T-helper 2 cell treated with Interferon-gamma antibody and Interleukin-4, amounts not matched to agents 5 μg/mL and 100 μg/mL, for 36 hours (primary cell): ENCODE results near the gene ASIC4.

Experiments
- DNase-seq: peaks from one replicate; pipeline ENCODE4 v3.0.0; 2021; ENCODE audit warnings: low spot score
- H3K27ac Mint-ChIP-seq: one replicate; pipeline ENCODE4 v1.8.0; 2021; ENCODE audit warnings: mild to moderate bottlenecking, mixed read lengths
- H3K27me3 Mint-ChIP-seq: one replicate; pipeline ENCODE4 v1.8.0; 2021; ENCODE audit warnings: low read depth, mixed read lengths
- H3K36me3 Mint-ChIP-seq: one replicate; pipeline ENCODE4 v1.8.0; 2021; ENCODE audit warnings: low read depth, mixed read lengths
- H3K4me1 Mint-ChIP-seq: one replicate; pipeline ENCODE4 v1.8.0; 2021; ENCODE audit warnings: low read depth, mixed read lengths
- H3K4me3 Mint-ChIP-seq: one replicate; pipeline ENCODE4 v1.8.0; 2022; ENCODE audit warnings: mild to moderate bottlenecking, moderate library complexity, mixed read lengths
- H3K9me3 Mint-ChIP-seq: one replicate; pipeline ENCODE4 v1.8.0; 2021; ENCODE audit warnings: mixed read lengths

Gene ASIC4

DNA sequence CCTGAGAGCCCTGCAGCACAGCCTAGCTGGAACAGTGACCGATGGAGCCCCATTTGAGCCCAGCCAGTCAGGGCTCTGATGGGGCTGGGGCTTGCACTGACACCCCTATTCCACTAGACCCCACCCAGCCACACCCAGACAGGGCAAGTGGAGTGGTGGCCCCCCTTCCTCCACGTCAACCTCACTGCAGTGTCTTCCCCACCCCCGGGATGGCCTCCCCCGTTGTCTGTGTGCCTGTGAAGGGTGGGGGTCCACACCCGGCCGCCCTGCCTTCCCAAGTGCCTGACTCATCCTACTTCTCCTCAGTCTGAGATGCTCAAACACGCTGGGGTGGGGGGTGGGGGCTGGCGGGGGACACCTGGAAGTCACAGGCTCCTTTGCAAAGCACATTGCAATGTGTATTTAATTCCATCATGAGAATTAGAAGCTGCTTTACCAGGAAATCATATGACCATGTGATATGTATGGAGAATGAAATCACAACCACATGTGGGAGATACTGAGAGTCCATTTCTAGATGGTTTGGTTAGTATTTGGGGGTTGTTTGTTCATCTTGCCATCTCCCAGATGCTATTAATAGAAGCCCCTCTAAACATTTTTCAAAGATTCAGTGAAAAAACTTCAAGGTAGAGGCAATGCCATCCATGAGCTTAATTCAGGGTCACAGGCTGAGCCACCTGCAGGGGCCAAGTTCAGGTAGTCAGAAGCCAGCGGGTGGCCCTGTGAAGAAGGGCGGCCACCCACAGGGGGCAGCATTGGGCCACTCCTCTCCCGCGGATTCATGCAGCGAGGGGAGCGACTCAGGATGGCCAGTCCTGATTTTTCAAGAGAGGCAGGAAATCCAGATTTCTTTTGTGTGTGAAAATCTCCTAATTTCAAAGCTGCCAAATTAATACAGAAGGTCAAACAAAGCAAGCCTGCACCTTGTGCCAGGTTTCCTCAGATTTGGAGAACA lies 38.3 kb upstream of the ASIC4 start:
- H3K27me3 Mint-ChIP-seq = peaks cover 7% of the 10 kb centered on the region
- no peaks in the 10 kb centered on the region for H3K9me3 Mint-ChIP-seq
- no peak overlapping the region for H3K4me3 Mint-ChIP-seq
- no peak overlapping the region for H3K27ac Mint-ChIP-seq
- no peaks in the 10 kb centered on the region for H3K4me1 Mint-ChIP-seq
- no peaks in the 10 kb centered on the region for H3K36me3 Mint-ChIP-seq
- DNase-seq = peak; percentile 37

DNA sequence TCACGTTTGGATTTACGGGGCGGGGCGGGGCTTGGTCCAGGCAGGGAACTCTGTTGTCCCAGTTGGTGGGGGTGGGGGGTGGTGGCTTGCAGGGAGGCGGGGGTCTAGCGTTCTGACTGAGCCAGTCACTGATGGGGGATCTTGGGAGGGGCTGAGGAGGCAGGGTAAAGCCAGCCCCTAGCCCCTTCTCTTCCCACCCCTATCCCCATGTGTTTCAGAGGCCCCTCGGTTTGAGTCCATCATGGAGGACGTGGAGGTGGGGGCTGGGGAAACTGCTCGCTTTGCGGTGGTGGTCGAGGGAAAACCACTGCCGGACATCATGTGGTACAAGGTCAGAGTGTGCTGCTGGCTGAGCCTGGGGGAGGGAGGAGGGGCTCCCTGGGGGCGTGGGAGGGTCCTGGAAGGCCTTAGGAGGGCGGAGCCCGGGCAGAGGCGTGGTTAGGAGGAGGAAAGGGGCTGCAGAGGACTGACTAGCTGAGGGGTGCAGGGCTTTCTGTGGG lies 37.6 kb upstream of the ASIC4 start:
- Mint-ChIP-seq H3K4me1 (no peaks in the 10 kb centered on the region), H3K4me3 (no peak overlapping the region), H3K27me3 (peaks cover 12% of the 10 kb centered on the region), H3K36me3 (no peaks in the 10 kb centered on the region), H3K9me3 (no peaks in the 10 kb centered on the region), H3K27ac (no peak overlapping the region)
- DNase-seq = no peak

DNA sequence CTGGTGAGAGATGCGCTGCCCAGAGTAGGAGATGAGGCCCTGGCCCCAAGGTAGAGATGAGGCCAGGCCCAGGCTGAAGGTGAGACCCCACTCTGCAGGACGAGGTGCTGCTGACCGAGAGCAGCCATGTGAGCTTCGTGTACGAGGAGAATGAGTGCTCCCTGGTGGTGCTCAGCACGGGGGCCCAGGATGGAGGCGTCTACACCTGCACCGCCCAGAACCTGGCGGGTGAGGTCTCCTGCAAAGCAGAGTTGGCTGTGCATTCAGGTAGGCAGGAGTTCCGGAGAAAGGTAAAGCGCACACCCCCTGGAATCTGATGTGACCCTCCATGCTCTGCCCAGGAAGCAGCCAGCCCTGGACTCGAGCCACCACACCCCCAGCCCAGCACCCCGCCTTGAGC lies 37.1 kb upstream of the ASIC4 start:
- H3K4me3 Mint-ChIP-seq = no peak overlapping the region
- no peak overlapping the region for H3K27ac Mint-ChIP-seq
- peaks cover 17% of the 10 kb centered on the region for H3K27me3 Mint-ChIP-seq
- no peak for DNase-seq
- H3K36me3 Mint-ChIP-seq = no peaks in the 10 kb centered on the region
- no peaks in the 10 kb centered on the region for H3K4me1 Mint-ChIP-seq
- no peaks in the 10 kb centered on the region for H3K9me3 Mint-ChIP-seq

DNA sequence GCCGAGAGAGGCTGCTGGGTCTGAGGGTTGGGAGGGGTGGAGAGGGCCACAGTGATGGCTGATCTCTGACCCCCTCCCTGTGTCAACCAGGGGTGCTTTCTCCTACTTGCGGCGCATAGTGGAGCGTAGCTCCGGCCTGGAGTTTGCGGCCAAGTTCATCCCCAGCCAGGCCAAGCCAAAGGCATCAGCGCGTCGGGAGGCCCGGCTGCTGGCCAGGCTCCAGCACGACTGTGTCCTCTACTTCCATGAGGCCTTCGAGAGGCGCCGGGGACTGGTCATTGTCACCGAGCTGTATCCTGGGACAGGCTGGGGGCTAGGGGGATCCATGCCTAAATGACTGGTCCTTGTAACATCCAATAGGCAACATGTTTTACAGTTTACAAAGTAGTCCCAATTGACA lies 36.5 kb upstream of the ASIC4 start:
- no peaks in the 10 kb centered on the region for H3K4me1 Mint-ChIP-seq
- no peak overlapping the region for H3K27ac Mint-ChIP-seq
- H3K36me3 Mint-ChIP-seq = no peaks in the 10 kb centered on the region
- peaks cover 23% of the 10 kb centered on the region for H3K27me3 Mint-ChIP-seq
- no peaks in the 10 kb centered on the region for H3K9me3 Mint-ChIP-seq
- no peak overlapping the region for H3K4me3 Mint-ChIP-seq
- DNase-seq = no peak

DNA sequence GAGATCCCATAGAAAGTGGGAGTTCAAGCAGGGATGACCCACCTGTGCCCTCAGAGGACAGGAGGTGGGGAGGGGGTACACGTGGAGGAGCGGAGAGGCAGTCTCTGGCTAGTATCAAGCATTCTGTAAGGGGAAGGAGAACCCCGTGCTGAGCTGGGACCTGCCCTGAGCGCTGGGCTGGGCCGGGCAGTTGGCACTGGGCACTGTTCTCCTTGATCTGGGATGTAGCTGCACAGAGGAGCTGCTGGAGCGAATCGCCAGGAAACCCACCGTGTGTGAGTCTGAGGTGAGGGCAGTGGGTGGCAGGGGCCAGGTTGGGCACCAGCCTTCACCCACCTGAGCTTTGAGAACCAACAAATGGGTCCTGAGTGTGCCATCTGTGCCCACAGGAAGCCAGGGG lies 35.4 kb upstream of the ASIC4 start:
- H3K27ac Mint-ChIP-seq = no peak overlapping the region
- H3K27me3 Mint-ChIP-seq = peaks cover 27% of the 10 kb centered on the region
- no peaks in the 10 kb centered on the region for H3K4me1 Mint-ChIP-seq
- no peaks in the 10 kb centered on the region for H3K9me3 Mint-ChIP-seq
- DNase-seq = no peak
- H3K4me3 Mint-ChIP-seq = no peak overlapping the region
- no peaks in the 10 kb centered on the region for H3K36me3 Mint-ChIP-seq

DNA sequence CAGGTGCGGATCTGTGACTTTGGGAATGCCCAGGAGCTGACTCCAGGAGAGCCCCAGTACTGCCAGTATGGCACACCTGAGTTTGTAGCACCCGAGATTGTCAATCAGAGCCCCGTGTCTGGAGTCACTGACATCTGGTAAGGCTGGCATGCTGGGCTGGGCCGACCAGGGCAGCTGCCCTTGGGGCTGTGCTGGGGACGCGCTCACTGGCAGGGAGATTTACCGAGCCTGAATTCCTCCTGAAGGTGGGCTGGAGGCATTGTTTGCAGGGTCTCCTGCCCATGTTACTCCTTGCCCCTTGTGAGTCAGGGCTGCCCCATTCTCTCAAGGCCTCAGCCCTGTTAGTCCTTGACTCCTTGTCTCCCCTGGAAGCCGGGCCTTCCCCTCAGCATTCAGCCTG lies 34.3 kb upstream of the ASIC4 start:
- no peak overlapping the region for H3K4me3 Mint-ChIP-seq
- no peak overlapping the region for H3K27ac Mint-ChIP-seq
- H3K27me3 Mint-ChIP-seq = peaks cover 32% of the 10 kb centered on the region
- H3K36me3 Mint-ChIP-seq = no peaks in the 10 kb centered on the region
- no peaks in the 10 kb centered on the region for H3K9me3 Mint-ChIP-seq
- no peaks in the 10 kb centered on the region for H3K4me1 Mint-ChIP-seq
- no peak for DNase-seq

DNA sequence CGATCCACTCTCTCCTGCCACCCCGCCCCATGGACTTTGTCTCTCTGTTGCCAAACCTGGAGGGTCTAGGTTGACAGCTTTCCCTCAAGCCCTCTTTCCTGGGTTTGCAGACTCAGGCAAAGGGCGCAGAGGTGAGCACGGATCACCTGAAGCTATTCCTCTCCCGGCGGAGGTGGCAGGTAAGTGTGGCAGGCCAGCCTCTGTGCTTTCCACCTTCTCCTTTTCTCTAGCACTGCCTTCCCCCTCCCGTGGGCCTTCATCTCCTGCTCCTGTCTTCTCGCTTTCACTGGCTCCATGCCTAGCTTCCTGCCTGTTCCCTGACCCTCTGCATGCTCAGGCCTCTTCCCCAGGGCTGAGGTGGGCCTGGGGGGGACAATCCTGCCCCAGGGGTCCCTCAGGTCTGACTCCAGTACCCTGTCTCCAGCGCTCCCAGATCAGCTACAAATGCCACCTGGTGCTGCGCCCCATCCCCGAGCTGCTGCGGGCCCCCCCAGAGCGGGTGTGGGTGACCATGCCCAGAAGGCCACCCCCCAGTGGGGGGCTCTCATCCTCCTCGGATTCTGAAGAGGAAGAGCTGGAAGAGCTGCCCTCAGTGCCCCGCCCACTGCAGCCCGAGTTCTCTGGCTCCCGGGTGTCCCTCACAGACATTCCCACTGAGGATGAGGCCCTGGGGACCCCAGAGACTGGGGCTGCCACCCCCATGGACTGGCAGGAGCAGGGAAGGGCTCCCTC lies 31.4 kb upstream of the ASIC4 start:
- DNase-seq = no peak
- Mint-ChIP-seq H3K27ac (no peak overlapping the region), H3K4me1 (no peaks in the 10 kb centered on the region), H3K9me3 (no peaks in the 10 kb centered on the region), H3K27me3 (peaks cover 53% of the 10 kb centered on the region), H3K4me3 (no peak overlapping the region), H3K36me3 (no peaks in the 10 kb centered on the region)

DNA sequence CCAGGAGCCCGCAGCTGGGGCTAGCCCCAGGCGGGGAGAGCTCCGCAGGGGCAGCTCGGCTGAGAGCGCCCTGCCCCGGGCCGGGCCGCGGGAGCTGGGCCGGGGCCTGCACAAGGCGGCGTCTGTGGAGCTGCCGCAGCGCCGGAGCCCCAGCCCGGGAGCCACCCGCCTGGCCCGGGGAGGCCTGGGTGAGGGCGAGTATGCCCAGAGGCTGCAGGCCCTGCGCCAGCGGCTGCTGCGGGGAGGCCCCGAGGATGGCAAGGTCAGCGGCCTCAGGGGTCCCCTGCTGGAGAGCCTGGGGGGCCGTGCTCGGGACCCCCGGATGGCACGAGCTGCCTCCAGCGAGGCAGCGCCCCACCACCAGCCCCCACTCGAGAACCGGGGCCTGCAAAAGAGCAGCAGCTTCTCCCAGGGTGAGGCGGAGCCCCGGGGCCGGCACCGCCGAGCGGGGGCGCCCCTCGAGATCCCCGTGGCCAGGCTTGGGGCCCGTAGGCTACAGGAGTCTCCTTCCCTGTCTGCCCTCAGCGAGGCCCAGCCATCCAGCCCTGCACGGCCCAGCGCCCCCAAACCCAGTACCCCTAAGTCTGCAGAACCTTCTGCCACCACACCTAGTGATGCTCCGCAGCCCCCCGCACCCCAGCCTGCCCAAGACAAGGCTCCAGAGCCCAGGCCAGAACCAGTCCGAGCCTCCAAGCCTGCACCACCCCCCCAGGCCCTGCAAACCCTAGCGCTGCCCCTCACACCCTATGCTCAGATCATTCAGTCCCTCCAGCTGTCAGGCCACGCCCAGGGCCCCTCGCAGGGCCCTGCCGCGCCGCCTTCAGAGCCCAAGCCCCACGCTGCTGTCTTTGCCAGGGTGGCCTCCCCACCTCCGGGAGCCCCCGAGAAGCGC lies 30.6 kb upstream of the ASIC4 start:
- peaks cover 54% of the 10 kb centered on the region for H3K27me3 Mint-ChIP-seq
- no peak overlapping the region for H3K27ac Mint-ChIP-seq
- H3K4me3 Mint-ChIP-seq = no peak overlapping the region
- no peaks in the 10 kb centered on the region for H3K4me1 Mint-ChIP-seq
- DNase-seq = no peak
- H3K9me3 Mint-ChIP-seq = no peaks in the 10 kb centered on the region
- no peaks in the 10 kb centered on the region for H3K36me3 Mint-ChIP-seq

DNA sequence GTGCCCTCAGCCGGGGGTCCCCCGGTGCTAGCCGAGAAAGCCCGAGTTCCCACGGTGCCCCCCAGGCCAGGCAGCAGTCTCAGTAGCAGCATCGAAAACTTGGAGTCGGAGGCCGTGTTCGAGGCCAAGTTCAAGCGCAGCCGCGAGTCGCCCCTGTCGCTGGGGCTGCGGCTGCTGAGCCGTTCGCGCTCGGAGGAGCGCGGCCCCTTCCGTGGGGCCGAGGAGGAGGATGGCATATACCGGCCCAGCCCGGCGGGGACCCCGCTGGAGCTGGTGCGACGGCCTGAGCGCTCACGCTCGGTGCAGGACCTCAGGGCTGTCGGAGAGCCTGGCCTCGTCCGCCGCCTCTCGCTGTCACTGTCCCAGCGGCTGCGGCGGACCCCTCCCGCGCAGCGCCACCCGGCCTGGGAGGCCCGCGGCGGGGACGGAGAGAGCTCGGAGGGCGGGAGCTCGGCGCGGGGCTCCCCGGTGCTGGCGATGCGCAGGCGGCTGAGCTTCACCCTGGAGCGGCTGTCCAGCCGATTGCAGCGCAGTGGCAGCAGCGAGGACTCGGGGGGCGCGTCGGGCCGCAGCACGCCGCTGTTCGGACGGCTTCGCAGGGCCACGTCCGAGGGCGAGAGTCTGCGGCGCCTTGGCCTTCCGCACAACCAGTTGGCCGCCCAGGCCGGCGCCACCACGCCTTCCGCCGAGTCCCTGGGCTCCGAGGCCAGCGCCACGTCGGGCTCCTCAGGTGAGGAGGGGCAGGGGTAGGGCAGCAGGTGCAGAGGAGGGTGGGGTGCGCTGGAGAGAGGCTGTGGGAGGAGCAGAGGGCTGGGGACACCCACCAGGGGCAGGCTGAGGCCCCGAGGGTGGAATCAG lies 29.7 kb upstream of the ASIC4 start:
- Mint-ChIP-seq H3K27me3 (peaks cover 50% of the 10 kb centered on the region), H3K9me3 (no peaks in the 10 kb centered on the region), H3K36me3 (no peaks in the 10 kb centered on the region), H3K4me1 (no peaks in the 10 kb centered on the region), H3K4me3 (no peak overlapping the region), H3K27ac (no peak overlapping the region)
- no peak for DNase-seq

DNA sequence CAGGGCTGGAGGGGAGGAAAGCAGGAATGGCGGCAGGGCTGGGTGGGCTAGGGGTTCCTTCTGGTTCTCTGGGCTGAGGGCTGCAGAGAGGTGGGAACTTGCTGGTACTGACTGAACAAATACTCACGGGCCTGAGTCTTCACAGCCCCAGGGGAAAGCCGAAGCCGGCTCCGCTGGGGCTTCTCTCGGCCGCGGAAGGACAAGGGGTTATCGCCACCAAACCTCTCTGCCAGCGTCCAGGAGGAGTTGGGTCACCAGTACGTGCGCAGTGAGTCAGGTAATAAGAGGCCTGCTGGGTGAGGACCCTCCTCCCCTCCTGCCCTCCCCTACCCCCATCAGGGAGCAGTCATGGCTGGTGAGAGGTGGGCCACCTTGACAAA lies 29.1 kb upstream of the ASIC4 start:
- Mint-ChIP-seq H3K9me3 (no peaks in the 10 kb centered on the region), H3K4me1 (no peaks in the 10 kb centered on the region), H3K36me3 (no peaks in the 10 kb centered on the region), H3K27ac (no peak overlapping the region), H3K27me3 (peaks cover 50% of the 10 kb centered on the region), H3K4me3 (no peak overlapping the region)
- no peak for DNase-seq

DNA sequence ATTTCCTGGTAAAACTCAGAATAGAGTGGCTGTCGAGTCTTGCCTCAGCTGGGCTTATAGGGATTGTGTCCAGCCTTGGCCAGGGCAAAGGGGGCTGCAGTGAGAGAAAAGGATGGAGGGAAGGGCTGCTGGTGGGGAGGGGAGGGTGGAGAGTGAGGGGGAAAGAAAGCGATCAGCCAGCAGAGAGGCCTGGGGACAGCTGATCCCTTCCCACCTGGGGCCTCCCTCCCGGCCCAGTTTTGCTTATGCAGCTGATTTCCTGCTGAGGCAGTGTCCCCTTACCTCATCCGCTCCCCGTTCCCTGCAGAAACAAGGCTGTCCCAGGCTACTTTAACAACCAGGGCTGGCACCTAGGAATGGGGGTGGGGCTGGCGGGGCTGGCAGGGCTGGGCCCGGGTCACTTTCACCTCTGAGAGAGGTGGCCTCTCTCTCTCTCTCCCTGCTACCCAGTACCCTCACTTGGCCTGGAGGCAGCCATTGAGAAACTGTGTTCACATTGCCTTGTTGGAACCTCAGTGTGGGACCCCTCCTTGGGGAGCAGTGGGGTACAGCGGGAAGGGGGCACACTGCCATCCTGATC lies 27.8 kb upstream of the ASIC4 start:
- Mint-ChIP-seq H3K27ac (no peak overlapping the region), H3K36me3 (no peaks in the 10 kb centered on the region), H3K9me3 (no peaks in the 10 kb centered on the region), H3K27me3 (peaks cover 46% of the 10 kb centered on the region), H3K4me1 (no peaks in the 10 kb centered on the region), H3K4me3 (no peak overlapping the region)
- DNase-seq = no peak

DNA sequence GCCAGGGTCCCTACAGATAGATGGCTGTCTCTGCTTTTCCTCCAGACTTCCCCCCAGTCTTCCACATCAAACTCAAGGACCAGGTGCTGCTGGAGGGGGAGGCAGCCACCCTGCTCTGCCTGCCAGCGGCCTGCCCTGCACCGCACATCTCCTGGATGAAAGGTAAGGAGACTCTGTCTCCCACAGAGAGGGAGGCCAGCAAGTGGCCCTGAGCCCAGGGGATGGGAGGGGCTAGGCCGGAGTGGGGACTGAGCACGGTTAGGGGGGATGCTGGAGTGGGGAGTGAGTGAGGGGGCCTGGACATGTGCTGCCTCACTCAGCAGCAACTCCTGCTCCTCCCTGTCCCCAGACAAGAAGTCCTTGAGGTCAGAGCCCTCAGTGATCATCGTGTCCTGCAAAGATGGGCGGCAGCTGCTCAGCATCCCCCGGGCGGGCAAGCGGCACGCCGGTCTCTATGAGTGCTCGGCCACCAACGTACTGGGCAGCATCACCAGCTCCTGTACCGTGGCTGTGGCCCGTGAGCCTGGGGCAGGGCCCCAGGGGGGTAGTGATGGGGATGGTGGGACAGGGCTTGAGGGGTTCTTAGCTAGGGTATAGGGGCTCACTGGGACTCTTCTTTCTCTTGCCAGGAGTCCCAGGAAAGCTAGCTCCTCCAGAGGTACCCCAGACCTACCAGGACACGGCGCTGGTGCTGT lies 26.0 kb upstream of the ASIC4 start:
- H3K27me3 Mint-ChIP-seq = peaks cover 35% of the 10 kb centered on the region
- no peak for DNase-seq
- H3K36me3 Mint-ChIP-seq = no peaks in the 10 kb centered on the region
- H3K4me3 Mint-ChIP-seq = no peak overlapping the region
- no peak overlapping the region for H3K27ac Mint-ChIP-seq
- H3K4me1 Mint-ChIP-seq = no peaks in the 10 kb centered on the region
- H3K9me3 Mint-ChIP-seq = no peaks in the 10 kb centered on the region
